H9 (cell line): Measurements from ENCODE around the gene OR6V1. TPM values are rescaled to one million over a fixed set of nuclear protein-coding genes. Genes with fewer than 3 reads are reported as not detected.

Experiments
- DNase-seq: peaks from one replicate; pipeline ENCODE4 v3.0.0-alpha.2; 2017
- H2AFZ ChIP-seq: one replicate; pipeline ENCODE4 v1.6.1; 2013; ENCODE audit warnings: mild to moderate bottlenecking, low read length, control low read depth, moderate library complexity
- H2AK5ac ChIP-seq: 2 replicates; pipeline ENCODE4 v1.6.1; 2013; ENCODE audit warnings: low read length, control low read depth, mixed read lengths; ENCODE audit not compliant: insufficient read length
- H2BK120ac ChIP-seq: one replicate; pipeline ENCODE4 v1.6.1; 2013; ENCODE audit warnings: low read depth, mild to moderate bottlenecking, low read length, control low read depth, inconsistent platforms; ENCODE audit not compliant: poor library complexity, severe bottlenecking
- H2BK12ac ChIP-seq: 2 replicates; pipeline ENCODE4 v1.6.1; 2013; ENCODE audit warnings: low read length, control low read depth, mixed read lengths, low read depth; ENCODE audit not compliant: insufficient read length
- H2BK15ac ChIP-seq: 2 replicates; pipeline ENCODE4 v1.6.1; 2013; ENCODE audit warnings: low read depth, low read length, control low read depth
- H2BK20ac ChIP-seq: one replicate; pipeline ENCODE4 v1.6.1; 2013; ENCODE audit warnings: low read depth, mild to moderate bottlenecking, low read length, control low read depth, inconsistent platforms; ENCODE audit not compliant: poor library complexity, severe bottlenecking
- H2BK5ac ChIP-seq: 2 replicates; pipeline ENCODE4 v1.6.1; 2013; ENCODE audit warnings: low read length, control low read depth, mixed read lengths; ENCODE audit not compliant: insufficient read length
- H3K14ac ChIP-seq: 2 replicates; pipeline ENCODE4 v1.6.1; 2013; ENCODE audit warnings: low read length, control low read depth; ENCODE audit not compliant: insufficient read depth
- H3K18ac ChIP-seq: 2 replicates; pipeline ENCODE4 v1.6.1; 2013; ENCODE audit warnings: low read depth, mild to moderate bottlenecking, mixed read lengths, low read length, control low read depth; ENCODE audit not compliant: insufficient read length
- H3K23ac ChIP-seq: 2 replicates; pipeline ENCODE4 v1.6.1; 2013; ENCODE audit warnings: low read length, control low read depth, mixed read lengths, low read depth; ENCODE audit not compliant: insufficient read length
- H3K23me2 ChIP-seq: 2 replicates; pipeline ENCODE4 v1.6.1; 2013; ENCODE audit warnings: low read depth, mild to moderate bottlenecking, mixed read lengths, low read length, control low read depth; ENCODE audit not compliant: insufficient read length, poor library complexity, severe bottlenecking
- H3K27ac ChIP-seq: 2 replicates; pipeline ENCODE4 v1.5.1; 2013; ENCODE audit warnings: low read length, control low read depth, mixed read lengths, low read depth; ENCODE audit not compliant: insufficient read length
- H3K27me3 ChIP-seq: 2 replicates; pipeline ENCODE4 v1.6.1; 2013; ENCODE audit warnings: low read length, control low read depth, inconsistent platforms; ENCODE audit not compliant: insufficient read depth
- H3K4ac ChIP-seq: 2 replicates; pipeline ENCODE4 v1.6.1; 2013; ENCODE audit warnings: low read depth, mild to moderate bottlenecking, control low read depth, inconsistent platforms, low read length, moderate library complexity
- H3K4me1 ChIP-seq: 2 replicates; pipeline ENCODE4 v1.6.1; 2013; ENCODE audit warnings: low read length, control low read depth, inconsistent platforms; ENCODE audit not compliant: insufficient read depth
- H3K4me2 ChIP-seq: 2 replicates; pipeline ENCODE4 v1.6.1; 2013; ENCODE audit warnings: low read length, control low read depth, mixed read lengths; ENCODE audit not compliant: insufficient read length, insufficient read depth
- H3K56ac ChIP-seq: 2 replicates; pipeline ENCODE4 v1.6.1; 2013; ENCODE audit warnings: low read depth, mild to moderate bottlenecking, mixed read lengths, low read length, control low read depth; ENCODE audit not compliant: insufficient read length
- H3K79me1 ChIP-seq: 2 replicates; pipeline ENCODE4 v1.6.1; 2013; ENCODE audit warnings: low read depth, mild to moderate bottlenecking, moderate library complexity, low read length, control low read depth, inconsistent platforms; ENCODE audit not compliant: insufficient read depth, poor library complexity, severe bottlenecking
- H3K79me2 ChIP-seq: 2 replicates; pipeline ENCODE4 v1.6.1; 2013; ENCODE audit warnings: low read length, control low read depth, inconsistent platforms; ENCODE audit not compliant: insufficient read depth
- H3K9ac ChIP-seq: 2 replicates; pipeline ENCODE4 v1.6.1; 2013; ENCODE audit warnings: low read length, control low read depth, mixed read lengths; ENCODE audit not compliant: insufficient read length; ENCODE audit errors: extremely low read depth
- H3K9me3 ChIP-seq: one replicate; pipeline ENCODE4 v1.6.1; 2013; ENCODE audit warnings: low read depth, low read length, inconsistent platforms; ENCODE audit not compliant: control insufficient read depth
- H3T11ph ChIP-seq: one replicate; pipeline ENCODE4 v1.6.1; 2013; ENCODE audit warnings: mild to moderate bottlenecking, low read length, control low read depth, inconsistent platforms
- H4K20me1 ChIP-seq: one replicate; pipeline ENCODE4 v1.6.1; 2013; ENCODE audit not compliant: control insufficient read depth, insufficient read length, insufficient read depth
- H4K5ac ChIP-seq: 2 replicates; pipeline ENCODE4 v1.6.1; 2013; ENCODE audit warnings: low read depth, mild to moderate bottlenecking, mixed read lengths, low read length, control low read depth; ENCODE audit not compliant: insufficient read length
- H4K8ac ChIP-seq: replicated peaks from 2 replicates; pipeline ENCODE4 v1.6.1; 2013; ENCODE audit warnings: low read length, control low read depth, mixed read lengths, low read depth; ENCODE audit not compliant: insufficient read length
- H4K91ac ChIP-seq: 2 replicates; pipeline ENCODE4 v1.6.1; 2013; ENCODE audit warnings: low read depth, mild to moderate bottlenecking, moderate library complexity, mixed read lengths, low read length, control low read depth; ENCODE audit not compliant: insufficient read length
- H3K27ac Mint-ChIP-seq, 3 experiments: 2 replicates in 2 of 3; 3 replicates in 1 of 3; pipeline ENCODE4 v1.8.0; 2020 to 2021; ENCODE audit warnings: mixed read lengths in 3 of 3, mild to moderate bottlenecking in 1 of 3, moderate library complexity in 1 of 3
- H3K27me3 Mint-ChIP-seq: 2 replicates; pipeline ENCODE4 v1.8.0; 2021; ENCODE audit warnings: low read depth, mild to moderate bottlenecking, moderate library complexity, mixed read lengths
- H3K36me3 Mint-ChIP-seq, 3 experiments: 2 replicates in 2 of 3; 3 replicates in 1 of 3; pipeline ENCODE4 v1.8.0; 2020 to 2021; ENCODE audit warnings: low read depth in 3 of 3, mixed read lengths in 3 of 3; ENCODE audit not compliant: insufficient read depth in 1 of 3
- H3K4me1 Mint-ChIP-seq, 2 experiments: 2 replicates each; pipeline ENCODE4 v1.8.0; 2020; ENCODE audit warnings: mixed read lengths in 2 of 2
- H3K4me3 Mint-ChIP-seq, 2 experiments: 2 replicates in 1 of 2; 3 replicates in 1 of 2; pipeline ENCODE4 v1.8.0; 2020 to 2021; ENCODE audit warnings: mild to moderate bottlenecking in 2 of 2, mixed read lengths in 2 of 2, moderate library complexity in 1 of 2
- H3K9me3 Mint-ChIP-seq, 2 experiments: 2 replicates in 1 of 2; 3 replicates in 1 of 2; pipeline ENCODE4 v1.8.0; 2020; ENCODE audit warnings: mild to moderate bottlenecking in 2 of 2, mixed read lengths in 2 of 2, moderate library complexity in 1 of 2
- CTCF ChIP-seq: fragments of 200-600 bp; sonication (generic); conservative IDR thresholded peaks from 3 replicates; pipeline ENCODE4 v1.8.0; 2021; ENCODE audit warnings: antibody characterized with exemption, mild to moderate bottlenecking
- WGBS: extraction: QIAGEN DNeasy Blood & Tissue Kit; methylation state at CpG from one replicate; pipeline ENCODE4 v1.1.7; 2013; ENCODE audit warnings: missing lambda C conversion rate, low lambda C conversion rate, mixed read lengths; ENCODE audit not compliant: insufficient read length; ENCODE audit errors: extremely low coverage; 5-methylcytosine and 5-hydroxymethylcytosine counted together
- total RNA-seq: library from RNA; stranded (reverse); gene quantifications from 2 replicates; pipeline ENCODE4 v1.2.1, GENCODE V29; 2021

Gene OR6V1
- total RNA-seq, 1 experiment from 2014 or later: not detected

GRCh38 chr7:143047326-143047725, 4.8 kb upstream of the OR6V1 start:
- Histone ChIP-seq H2AFZ (no peak overlapping the region), H3K79me2 (no peaks in the 10 kb centered on the region), H4K5ac (no peak overlapping the region), H3K23ac (no peak overlapping the region), H3K27me3 (no peaks in the 10 kb centered on the region), H2BK12ac (no peak overlapping the region), H3K18ac (no peak overlapping the region), H2BK120ac (no peak overlapping the region), H3K79me1 (no peaks in the 10 kb centered on the region), H3K4ac (no peak overlapping the region), H3T11ph (no peak overlapping the region), H3K56ac (no peak overlapping the region), H3K9ac (no peak overlapping the region), H3K23me2 (no peaks in the 10 kb centered on the region), H3K9me3 (no peaks in the 10 kb centered on the region), H3K4me2 (no peak overlapping the region), H4K91ac (no peak overlapping the region), H3K27ac (no peak overlapping the region), H3K4me1 (no peaks in the 10 kb centered on the region), H2BK15ac (no peak overlapping the region), H3K14ac (no peak overlapping the region), H2AK5ac (no peak overlapping the region), H4K8ac (no peak overlapping the region), H2BK20ac (no peak overlapping the region), H4K20me1 (no peaks in the 10 kb centered on the region), H2BK5ac (no peak overlapping the region)
- Mint-ChIP-seq H3K4me1 (peaks cover 6 to 10% of the 10 kb centered on the region in 2 experiments), H3K36me3 (no peaks in the 10 kb centered on the region), H3K9me3 (no peaks in the 10 kb centered on the region), H3K27me3 (no peaks in the 10 kb centered on the region; the same call in none of the 2 replicates), H3K4me3 (no peak overlapping the region), H3K27ac (no peak overlapping the region)
- no peak for DNase-seq
- no CpG with 5 or more reads among the region's 2 CpGs for WGBS
- no peak for TF ChIP-seq CTCF
